ENCODE measurements around the gene ST6GALNAC1.

- TF ChIP-seq CTCF (IDR thresholded peaks at IDR 0.05; ENCODE audit: insufficient read depth, low read length, poor library complexity, severe bottlenecking) (no peak), EZH2phosphoT487 (conservative IDR thresholded peaks at IDR 0.05; ENCODE audit: low read length) (no peak)
These were observed 16.5 kb upstream of the ST6GALNAC1 start for GRCh38 chr17:76659928-76660655.
